NB4 (cell line): ENCODE measurements around the gene PTGES3L.

ENCODE experiments used
- MYC ChIP-seq: IDR thresholded peaks from 2 replicates; pipeline ENCODE4 v1.6.1; 2011; ENCODE audit warnings: low read depth, low read length
- POLR2A ChIP-seq: IDR thresholded peaks from 2 replicates; pipeline ENCODE4 v1.6.1; 2011; ENCODE audit warnings: mild to moderate bottlenecking; ENCODE audit not compliant: insufficient read length; ENCODE audit errors: extremely low read depth
- TF ChIP-seq, protein P1 (sequence below): IDR thresholded peaks from one replicate; pipeline ENCODE4 v1.5.1; 2012; ENCODE audit warnings: low read depth, low read length
- TF ChIP-seq, protein P2 (sequence below): IDR thresholded peaks from 2 replicates; pipeline ENCODE4 v1.6.1; 2011; ENCODE audit warnings: low read depth, low read length

DNA sequence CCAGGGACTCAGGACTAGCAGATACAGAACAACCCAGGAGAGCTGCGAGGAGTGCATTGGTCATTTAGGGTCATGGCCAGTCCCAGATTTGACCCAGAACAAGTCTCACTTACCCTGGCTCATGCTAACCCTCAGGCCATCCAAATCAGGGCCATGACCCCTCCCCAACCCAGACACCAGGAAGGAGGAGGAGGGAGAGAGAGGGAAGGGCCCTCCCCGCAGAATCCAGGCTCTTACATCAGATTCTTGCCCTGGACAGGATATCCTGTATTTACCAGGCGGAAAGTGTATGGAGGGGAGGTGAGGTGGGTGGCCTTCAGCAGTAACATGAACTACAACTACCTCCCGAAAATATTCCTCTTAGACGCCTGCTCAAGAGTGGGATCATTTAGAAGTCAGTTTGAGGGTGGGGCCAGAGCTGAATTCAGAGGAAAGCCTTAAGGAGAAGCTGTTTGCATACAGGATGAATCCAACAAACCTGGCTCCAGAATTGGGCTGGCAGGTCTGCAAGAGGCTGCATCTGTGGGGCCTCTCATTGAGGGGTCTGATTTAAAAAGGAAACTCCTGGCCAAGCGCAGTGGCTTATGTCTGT is 40.2 kb upstream of the PTGES3L start:
- TF ChIP-seq POLR2A = no peak
- TF ChIP-seq, protein P1, sequence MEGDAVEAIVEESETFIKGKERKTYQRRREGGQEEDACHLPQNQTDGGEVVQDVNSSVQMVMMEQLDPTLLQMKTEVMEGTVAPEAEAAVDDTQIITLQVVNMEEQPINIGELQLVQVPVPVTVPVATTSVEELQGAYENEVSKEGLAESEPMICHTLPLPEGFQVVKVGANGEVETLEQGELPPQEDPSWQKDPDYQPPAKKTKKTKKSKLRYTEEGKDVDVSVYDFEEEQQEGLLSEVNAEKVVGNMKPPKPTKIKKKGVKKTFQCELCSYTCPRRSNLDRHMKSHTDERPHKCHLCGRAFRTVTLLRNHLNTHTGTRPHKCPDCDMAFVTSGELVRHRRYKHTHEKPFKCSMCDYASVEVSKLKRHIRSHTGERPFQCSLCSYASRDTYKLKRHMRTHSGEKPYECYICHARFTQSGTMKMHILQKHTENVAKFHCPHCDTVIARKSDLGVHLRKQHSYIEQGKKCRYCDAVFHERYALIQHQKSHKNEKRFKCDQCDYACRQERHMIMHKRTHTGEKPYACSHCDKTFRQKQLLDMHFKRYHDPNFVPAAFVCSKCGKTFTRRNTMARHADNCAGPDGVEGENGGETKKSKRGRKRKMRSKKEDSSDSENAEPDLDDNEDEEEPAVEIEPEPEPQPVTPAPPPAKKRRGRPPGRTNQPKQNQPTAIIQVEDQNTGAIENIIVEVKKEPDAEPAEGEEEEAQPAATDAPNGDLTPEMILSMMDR = no peak
- TF ChIP-seq, protein P2, sequence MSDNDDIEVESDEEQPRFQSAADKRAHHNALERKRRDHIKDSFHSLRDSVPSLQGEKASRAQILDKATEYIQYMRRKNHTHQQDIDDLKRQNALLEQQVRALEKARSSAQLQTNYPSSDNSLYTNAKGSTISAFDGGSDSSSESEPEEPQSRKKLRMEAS = no peak
- no peak for TF ChIP-seq MYC
